HG03139 (cell line): ENCODE data around the gene OR5K1.

ENCODE experiments used
- ATAC-seq: cut with Tn5 transposase; IDR thresholded peaks from one replicate; pipeline ENCODE4 v1.9.1; 2021; ENCODE audit not compliant: unreplicated experiment

The OR5K1 gene

GRCh38 chr3:98513736-98514135 lies 50.7 kb downstream of the OR5K1 start:
- ATAC-seq = no peak

DNA sequence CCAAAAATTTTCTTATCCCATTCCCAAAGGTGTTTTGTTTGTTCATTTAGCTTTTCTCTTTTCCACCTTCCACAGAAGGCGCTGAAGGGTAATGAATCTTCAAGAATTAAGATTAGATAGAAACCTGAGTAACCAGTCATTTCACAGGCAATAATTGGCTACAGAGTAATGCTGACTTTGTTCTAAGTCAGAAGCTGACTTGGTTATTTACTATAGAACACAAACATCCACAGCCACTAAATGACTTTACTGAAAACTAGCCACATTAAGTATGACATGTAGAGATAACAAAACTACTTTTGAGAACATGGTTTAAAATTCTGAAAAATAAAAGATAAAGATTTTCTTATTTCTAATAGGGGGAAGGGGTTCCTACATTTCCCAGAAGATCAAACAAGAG lies 51.9 kb downstream of the OR5K1 start:
- no peak for ATAC-seq

DNA sequence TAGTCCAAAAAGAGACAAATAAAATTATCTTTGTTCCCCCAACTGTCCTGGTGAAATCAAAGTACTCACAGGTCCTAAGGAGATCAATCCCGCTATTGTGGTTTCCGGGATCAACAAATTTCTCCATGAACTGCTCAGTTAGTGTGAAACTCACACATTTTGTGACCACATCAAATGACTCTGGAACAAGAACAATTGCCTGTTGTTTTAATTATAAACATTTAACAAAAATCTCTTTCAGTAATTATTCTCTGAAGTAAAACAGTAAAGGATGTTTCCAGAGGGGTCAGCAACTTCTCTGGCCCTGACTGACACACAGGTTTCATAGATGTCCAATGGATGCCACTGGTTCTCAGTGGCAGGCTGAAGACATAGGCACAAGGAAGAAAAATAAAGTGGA lies 55.8 kb downstream of the OR5K1 start:
- ATAC-seq = no peak

DNA sequence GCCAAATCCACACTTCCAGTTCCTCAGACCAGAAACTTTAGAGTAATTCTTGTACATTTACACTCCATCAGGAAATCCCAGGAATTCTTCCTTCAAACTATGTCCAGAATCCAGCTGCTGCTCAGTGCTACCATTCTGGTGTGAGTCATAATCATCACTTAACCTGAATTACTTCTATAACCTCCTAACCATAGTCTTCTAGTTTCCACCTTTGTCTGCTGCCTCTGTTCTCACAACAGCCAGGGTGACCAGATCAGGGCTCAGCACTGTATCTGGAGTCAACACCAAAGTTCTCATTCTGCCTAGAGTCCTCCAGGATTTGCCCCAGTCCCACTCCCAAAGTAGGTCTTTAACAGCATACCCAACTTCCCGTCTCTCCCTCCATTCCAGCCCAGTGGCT lies 56.4 kb downstream of the OR5K1 start:
- no peak for ATAC-seq

GRCh38 chr3:98521897-98522543 lies 59.0 kb downstream of the OR5K1 start:
- peak; percentile 42 for ATAC-seq
